A549 (cell line): ENCODE measurements around the gene ZNF367.

Source experiments
- MYC ChIP-seq: IDR thresholded peaks from 2 replicates; pipeline ENCODE4 v1.6.1; 2012; ENCODE audit warnings: mild to moderate bottlenecking, inconsistent platforms, low read length, improper control_type of control experiment, borderline replicate concordance
- PBX3 ChIP-seq: IDR thresholded peaks from 2 replicates; pipeline ENCODE4 v1.6.1; 2012

GRCh38 chr9:96460470-96460869, 42.3 kb upstream of the ZNF367 start:
- no peak for TF ChIP-seq MYC
- TF ChIP-seq PBX3: no peak
